ENCODE measurements around the gene PEPD.
"Not testable (repeated sequence)": the region's sequence is repeated elsewhere in the genome, so short reads cannot be mapped to it uniquely, and the experiment has no call there.

PEPD gene

DNA sequence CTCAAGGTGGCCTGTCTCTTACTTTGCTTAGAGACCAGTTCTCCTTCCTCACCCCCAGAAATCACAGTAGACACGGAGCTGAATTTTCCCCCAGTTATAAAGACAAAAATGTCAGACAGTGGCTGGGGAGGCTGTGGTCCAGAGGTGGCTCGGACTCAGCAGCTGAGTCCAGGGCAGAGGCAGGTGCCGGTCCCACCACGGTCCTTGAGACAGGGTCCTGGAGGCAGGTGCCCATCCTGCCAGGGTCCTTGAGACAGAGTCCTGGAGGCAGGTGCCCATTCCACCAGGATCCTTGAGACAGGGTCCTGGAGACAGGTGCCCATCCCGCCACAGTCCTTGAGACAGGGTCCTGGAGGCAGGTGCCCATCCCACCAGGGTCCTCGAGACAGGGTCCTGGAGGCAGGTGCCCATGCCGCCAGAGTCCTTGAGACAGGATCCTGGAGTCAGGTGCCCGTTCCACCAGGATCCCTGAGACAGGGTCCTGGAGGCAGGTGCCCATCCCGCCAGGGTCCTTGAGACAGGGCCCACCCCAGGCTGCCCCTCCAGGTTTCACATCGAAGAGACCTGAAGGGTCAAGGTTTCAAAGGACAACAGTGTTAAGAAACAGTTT, 23.1 kb downstream of the PEPD start:
- no peak for DNase-seq

DNA sequence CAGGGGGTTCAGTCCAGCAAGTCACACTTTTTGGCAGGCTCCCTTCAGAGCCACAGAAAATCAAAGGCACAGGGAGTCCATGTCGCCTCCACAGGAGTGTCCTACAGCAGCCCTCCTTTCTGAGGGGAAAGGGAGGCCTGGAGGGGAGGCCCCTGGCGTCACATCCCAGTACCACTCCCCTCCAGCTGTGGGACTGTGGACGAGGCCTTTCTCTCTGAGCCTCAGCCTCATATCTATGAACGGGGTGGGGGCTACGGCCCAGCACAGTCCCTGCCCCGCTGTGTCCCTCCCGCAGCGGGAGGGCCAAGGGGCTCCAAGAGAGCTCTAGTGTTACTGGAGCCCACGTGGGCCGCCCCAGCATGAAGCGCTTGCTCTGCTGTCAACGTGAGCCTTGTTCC, 23.8 kb downstream of the PEPD start:
- DNase-seq = no peak

DNA sequence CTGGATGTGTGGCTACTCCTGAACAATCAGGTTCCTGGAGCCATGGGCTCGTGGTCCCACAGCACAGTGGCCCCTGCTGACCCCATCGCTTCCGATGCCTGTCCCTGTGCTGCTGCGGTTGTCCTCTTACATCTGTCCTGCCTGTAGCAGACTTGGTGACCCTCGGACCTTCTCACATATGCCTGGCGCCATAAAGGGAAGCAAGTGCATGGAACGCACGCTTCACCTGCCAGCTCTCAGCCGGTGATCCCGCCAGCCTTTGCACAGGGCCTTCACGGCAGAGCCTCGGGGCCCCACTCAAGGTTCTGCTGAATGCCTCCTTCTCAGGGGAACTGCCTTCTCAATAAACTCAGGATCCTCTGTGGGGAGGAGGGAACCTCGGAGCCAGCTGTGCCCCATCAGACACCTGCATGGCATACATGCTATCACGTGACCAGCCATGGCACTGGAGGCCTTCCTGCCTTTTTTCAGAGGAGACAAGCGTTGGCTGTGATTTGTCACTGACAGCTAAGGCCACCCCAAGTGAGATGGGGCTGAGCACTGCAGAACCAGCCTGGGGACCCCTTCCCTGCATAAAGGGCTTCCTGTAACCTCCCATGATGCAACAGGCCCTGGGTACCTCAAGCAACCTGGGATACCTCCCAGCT, 24.3 kb downstream of the PEPD start:
- no peak for DNase-seq

DNA sequence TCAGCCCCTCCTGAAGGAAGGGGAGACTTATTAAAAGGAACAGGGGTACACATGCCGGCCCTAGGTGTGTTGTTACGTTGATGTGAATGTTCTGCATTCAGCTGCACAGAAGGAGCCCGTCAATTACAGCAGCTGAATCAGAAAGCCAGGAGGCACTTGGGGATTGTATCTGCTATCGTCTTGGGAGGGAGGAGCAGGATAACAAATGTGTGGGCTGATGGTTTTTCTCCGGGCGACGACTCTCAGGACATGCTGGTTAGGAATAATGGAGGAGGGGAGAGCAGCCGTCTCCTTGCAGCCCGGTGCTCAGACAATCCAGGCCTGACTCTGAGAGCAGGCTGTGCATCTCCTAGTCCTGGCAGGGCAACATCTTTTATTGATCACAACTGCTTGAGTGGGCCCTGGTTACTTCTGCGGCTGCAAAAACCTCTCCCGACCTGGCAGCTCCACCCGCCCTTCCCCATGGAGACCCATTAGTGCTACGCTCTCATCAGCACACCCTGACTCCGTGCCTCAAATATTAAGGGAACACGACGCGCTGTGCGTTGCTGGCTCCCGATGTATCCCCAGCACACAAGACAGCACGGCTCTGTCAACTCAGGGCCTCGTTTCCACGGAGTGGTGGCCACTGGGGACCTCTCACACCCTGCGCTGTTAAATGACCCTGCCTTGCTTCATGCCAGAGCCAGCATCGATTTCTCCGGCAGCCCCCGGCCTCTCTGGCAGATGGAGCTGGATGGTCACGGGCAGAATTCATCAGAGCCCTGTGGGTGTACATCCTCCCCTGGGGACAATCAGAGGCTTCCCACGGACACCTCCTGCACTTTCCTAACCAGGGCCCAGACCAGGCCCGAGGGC, 25.3 kb downstream of the PEPD start:
- no peak for DNase-seq

DNA sequence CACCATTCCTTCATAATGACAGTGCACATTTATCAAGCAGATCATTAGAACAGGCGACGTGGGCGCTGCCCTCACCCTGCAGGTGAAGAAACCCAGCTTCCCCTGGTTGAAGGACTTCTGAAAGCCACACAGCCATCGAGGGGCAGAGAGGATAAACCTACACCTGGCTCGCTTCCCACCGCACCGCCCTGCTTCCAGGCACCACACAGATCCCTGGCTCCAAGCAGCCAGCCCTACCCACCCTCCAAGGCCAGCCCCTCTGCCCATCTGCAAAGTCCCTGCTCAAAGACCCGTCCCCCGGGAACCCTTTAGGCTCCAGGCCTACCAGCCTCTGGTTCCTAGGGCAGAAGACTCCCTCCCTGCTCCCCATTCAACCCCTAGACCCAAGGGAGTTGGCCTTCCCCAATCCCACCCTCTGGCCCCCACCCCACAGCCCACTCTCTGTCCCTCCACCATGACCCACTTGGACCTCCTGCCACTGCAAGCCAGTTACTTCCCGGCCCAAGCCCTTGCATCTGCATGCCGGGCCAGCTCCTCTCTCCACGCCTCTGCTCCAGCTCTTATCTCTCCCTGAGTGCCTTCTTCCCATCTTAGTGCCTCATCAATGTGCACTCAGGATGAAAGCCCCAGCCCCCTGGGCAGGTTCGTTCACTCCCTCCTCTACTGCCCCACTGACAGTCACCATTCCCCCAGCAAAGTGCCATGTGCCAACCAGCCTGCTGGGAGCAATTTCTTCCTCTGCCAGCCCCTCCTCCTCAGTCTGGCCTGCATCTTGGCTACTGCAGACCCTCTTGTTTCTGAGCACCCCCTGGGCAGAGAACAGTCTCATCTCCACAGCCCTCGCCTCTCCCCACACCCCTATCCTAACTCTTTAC, 28.0 kb downstream of the PEPD start:
- DNase-seq = no peak

DNA sequence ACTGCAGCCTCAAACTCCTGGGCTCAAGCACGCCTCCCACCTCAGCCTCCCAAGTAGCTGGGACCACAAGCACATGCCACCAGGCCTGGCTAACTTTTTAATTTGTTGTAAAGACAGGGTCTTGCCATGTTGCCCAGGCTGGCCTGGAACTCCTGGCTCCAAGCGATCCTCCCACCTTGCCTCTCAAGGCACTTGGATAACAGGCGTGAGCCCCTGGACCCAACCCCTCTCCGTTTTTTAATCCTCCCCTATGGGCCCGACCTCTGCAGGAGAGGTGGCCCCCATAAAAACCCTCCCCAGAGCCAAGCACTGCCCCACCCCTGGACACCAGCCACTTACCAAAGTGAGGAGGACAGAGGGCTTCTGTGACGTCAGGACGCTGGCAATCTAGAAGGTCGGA, 28.6 kb downstream of the PEPD start:
- DNase-seq = no peak

DNA sequence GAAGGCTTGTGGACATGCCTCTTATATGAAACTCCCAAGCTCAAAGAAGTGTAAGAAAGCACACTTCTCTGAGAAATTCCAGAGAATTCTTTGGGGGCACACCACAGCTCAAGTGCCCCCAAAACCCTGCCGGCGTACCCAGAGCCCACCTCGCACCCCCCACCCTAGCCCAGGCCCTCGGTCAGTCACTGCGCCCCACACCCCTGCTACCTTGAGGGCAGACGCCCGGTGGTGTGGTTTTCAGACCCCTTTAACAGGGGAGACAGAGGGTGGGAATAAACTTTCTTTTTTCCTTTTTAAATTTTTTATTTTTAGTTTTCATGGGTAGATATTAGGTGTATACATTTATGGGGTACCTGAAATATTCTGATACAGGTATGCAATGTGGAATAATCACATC, 29.5 kb downstream of the PEPD start:
- no peak for DNase-seq

DNA sequence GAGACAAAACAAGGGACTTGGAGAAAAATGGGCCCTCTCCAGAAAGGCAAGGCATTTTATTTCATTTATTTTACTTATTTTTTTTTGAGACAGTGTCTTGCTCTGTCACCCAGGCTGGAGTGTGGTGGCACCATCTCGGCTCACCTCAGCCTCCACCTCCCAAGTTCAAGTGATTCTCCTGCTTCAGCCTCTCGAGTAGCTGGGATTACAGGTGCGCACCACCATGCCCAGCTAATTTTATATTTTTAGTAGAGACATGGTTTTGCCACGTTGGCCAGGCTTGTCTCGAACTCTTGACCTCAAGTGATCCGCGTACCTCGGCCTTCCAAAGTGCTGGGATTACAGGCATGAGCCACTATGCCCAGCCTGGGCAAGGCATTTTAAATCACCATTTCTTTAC, 31.0 kb downstream of the PEPD start:
- not testable (repeated sequence) for DNase-seq

DNA sequence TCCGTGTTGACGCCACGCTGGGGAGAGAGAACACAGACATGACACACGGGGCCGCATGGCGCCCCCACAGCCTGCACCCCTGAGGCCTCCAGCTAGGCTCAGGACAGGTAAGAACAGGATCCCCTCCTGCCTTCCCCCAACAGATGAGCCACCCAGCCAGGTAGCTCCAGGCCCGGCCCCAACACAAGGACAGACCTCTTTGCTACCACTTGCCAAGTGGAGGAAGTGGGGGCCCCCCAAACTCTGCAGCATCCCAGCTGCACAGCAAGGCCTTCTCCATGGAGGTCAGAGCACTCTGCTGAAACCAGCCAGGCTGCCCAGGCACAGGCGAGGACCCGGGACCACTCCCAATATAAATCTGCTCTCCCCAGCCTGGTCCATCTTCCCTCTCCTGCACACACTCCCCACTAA, 31.5 kb downstream of the PEPD start:
- DNase-seq = no peak

DNA sequence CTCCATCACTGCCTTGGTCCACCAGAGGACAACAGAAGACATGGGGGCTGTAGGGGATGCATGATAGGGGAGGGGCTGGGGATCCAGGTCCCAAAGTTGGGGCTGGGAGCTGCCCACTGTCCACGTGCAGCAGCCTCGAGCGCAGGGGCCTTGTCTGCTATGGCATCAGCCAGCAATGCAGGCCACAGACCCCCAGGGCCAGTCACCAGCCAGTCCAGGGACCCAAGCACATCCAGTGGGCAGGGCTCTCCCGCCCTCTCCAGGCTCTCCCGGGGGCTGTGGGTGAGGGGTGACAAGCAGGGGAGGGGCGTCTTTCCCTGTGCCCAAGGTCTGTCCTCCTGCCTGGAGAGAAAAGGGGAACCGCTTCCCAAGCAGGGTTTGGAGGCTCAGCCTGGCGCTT, 32.8 kb downstream of the PEPD start:
- no peak for DNase-seq

DNA sequence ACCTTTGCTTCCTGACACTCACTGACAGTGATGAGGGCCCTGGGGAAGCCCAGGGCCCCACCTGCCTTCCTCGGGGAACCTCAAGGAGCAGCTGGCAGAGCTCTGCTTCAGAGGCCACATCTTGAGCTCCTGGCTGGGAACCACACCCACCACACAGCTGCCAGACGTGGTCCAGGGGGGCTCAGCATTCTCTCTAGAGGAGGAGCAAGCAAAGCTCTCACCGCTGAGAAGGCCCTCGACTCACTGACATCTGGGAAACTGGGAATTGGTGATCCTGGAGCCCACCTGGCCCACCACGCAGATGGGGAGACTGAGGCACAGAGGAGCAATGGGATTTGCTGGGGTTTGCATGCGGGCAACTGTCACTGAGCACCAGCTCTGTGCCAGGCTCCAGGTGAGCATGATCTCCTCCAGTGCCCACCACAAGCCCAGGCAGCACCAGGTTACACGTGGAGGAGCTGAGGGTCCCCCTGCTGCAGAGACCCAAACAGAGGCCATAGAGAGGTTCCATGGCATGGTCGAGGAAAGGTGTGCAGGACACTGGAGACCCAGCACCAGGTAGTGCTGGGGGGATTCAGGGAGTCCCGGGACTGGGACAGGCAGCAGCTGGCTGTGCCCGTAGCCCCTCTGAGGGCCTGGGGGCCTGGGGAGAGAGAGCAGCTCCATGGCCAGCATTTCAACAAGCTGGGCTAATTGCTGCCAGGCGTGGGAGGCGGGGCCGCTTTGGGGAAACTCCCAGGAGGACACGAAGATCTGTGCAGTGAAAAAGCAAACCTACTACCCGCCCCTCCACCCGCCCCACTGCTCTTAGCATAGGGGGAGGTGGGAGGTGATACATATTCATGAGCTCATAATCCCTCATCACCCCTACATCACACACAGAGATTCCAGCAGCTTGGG, 33.4 kb downstream of the PEPD start:
- no peak for DNase-seq

DNA sequence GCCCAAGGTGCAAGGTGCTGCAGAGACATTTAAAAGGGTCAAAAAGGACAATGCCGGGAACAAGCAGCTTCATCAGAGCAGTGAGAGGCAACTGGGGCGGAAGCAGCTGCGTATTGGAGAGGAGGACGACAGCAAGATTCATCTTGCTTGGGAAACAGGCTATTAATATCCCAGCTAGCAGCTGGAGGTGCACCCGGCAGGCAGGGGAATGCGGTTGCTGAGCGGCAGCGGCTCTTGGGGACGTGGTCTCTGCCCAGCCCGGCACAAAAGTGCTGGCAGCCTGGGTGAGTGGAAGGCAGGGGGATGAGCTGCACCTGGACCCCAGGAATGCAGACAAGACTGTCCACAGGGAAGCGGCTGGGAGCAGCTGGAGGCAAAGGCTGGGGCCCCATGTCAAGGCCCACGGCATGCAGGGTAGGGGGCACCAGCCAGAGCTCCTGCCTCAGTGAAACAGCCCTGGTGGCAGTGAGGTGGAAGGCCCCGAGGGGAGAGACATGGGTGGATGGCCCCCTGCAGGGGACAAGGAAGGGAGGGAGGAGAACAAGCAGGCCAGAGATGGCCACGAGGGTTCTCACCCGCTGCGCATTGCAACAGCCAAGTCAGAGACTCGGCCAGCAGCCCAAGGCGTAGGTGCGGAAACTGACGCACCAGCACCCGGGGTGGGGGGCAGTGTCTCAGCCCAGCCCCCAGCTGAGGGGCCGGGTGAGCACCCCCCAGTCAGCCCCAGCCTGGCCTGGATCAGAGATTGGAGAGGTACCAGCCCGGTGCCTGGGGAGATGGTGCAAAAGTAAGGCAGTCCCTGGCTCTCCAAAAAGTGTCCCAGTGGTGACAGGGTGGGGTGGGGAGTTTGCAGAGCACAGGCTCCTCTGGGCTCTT, 34.4 kb downstream of the PEPD start:
- no peak for DNase-seq

DNA sequence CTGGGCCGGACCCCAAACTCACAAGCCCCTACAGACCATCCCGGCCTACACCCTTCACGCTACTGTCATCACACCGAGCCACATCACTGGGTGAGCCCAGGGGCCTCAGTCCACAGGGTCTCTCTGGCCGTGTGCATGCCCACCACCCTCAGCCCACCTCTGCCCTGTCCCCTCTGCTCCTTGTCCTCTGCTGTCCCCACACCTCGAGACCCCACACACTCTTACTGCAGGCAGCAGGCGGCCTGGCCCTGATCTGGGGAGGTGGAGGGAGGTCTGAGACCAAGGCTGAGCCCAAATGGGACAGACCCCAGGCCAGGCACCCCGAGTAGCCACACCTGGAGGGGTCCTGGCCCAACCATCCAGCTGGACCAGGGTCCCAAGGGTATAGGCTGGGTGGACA, 35.2 kb downstream of the PEPD start:
- no peak for DNase-seq

DNA sequence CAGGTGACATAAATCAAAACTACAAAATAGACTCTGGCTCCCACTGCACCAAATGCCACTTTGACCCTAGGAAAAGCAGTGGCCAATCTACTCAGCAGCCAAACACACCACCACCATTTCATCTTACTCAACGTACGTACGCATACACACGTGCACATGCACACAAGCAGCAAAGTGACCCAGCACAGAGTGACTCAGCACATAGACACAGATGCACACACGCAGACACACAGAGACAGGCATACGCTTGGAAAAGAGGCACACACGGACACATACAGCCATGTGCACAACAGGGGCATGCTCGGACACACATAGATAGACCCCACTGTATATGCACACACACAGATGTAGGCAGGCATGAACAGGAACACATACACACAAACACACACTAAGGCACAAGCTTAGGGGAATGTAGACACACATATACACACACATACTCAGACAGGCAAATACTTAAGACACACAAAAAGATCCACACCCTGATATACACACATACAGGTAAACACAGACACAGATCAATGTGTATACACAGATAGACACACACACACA, 37.3 kb downstream of the PEPD start:
- DNase-seq = no peak

DNA sequence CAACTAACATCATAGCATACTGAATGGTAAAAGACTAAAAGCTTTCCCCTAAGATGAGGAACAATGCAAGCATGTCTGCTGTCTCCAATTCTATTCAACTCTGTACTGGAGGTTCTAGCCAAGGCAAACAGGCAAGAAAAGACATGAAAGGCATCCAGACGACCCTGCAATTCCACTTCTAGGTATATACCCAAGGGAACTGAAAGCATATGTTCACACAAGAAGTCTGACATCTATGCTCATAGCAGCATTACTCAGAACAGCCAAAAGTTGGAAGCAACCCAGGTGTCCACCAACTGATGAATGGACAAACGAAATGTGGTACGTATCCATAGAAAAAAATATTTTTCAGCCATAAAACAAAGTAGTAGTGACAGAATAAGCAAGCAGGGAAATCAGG, 39.1 kb downstream of the PEPD start:
- DNase-seq = no peak

DNA sequence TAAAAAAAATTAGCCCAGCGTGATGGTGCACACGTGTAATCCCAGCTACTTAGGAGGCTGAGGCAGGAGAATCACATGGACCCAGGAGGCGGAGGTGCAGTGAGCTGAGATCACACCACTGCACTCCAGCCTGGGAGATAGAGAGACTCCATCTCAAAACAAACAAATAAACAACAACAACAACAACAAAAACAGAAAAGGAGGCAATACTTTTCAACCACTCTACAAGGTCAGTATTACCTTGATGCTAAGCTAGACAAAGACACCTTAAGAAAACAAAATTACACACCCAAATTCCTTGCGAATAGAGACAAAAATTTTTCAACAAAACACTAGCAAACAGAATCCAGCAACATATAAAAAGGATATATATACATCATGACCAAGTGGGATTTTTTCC, 39.7 kb downstream of the PEPD start:
- DNase-seq = no peak

DNA sequence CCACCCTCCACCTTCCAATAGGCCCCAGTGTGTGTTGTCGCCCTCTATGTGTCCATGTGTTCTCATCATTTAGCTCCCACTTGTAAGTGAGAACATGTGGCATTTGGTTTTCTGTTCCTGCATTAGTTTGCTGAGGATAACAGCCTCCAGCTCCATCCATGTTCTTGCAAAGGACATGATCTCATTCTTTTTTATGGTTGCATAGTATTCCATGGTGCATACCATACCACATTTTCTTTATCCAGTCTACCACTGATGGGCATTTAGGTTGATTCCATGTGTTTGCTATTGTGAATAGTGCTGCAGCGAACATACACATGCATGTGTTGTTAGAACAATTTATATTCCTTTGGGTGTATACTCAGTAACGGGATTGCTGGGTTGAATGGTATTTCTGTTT, 42.0 kb downstream of the PEPD start:
- DNase-seq = not testable (repeated sequence)

DNA sequence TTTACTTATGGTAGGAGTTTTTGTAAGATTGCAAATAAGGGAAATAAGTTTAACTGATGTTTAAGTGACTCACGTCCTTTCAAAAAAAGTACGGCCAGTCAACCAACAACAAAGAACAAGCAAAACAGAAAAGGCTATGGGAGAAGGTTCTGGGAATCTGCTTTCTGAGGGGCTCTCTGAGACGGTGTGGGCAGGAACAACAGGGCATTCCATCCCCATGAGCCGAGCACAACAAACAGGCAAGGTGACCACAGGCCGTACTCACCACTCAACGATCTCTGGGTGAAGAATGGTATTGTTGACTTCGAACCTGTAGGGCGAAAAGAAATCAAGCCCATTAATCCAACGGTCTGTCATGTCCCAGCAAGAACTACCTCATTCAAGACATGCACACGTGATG, 43.8 kb downstream of the PEPD start:
- DNase-seq = no peak

DNA sequence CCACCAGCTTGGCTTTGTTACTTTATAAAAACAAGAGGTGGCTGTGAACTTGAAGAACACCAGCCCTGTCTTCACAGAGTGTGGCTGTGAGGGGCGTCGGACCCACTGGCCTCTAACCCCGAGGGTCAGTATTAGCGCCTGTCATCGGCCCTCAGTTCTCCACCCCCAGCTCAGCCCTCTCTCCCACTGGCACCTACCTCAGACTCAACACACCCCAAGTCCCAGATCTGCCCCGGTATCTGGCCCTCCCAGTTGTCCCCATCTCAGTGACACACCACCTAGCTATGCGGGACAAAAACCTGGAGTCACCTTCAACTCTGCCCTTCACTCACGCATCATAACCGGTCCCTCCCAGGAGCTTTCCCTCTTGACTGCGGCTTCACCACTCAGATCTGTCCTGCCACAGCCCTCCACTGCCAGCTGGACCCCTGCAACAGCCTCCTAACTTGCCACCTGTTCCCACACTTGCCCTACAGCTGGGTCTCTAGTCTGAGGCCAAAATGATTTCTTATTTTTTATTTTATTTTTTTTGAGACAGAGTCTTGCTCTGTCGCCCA, 45.4 kb downstream of the PEPD start:
- no peak for DNase-seq

All from right kidney (tissue), 1 donor.